Non-pigmented ciliary epithelial cell (primary cell): ENCODE results near the gene GTF2I.
A peak's percentile ranks its signal among the peaks of the same experiment; 100 is the strongest.
"Not testable (repeated sequence)": the region's sequence is repeated elsewhere in the genome, so short reads cannot be mapped to it uniquely, and the experiment has no call there.

Source experiments
- DNase-seq: peaks from one replicate; pipeline ENCODE4 v3.0.0-alpha.2; 2010; ENCODE audit warnings: low read depth

The GTF2I gene

GRCh38 chr7:74656837-74657691, 454 bp upstream of the GTF2I start:
- peak; percentile 63 for DNase-seq

- no peak for DNase-seq
These were observed 873 bp downstream of the GTF2I start for GRCh38 chr7:74658178-74659004.

- not testable (repeated sequence) for DNase-seq
These were observed 2.7 kb downstream of the GTF2I start for GRCh38 chr7:74660202-74660601.

- DNase-seq, result not testable (repeated sequence)
These were observed 4.6 kb downstream of the GTF2I start for GRCh38 chr7:74661836-74662794.

- no peak for DNase-seq
These were observed 7.9 kb downstream of the GTF2I start for GRCh38 chr7:74665296-74665938.

GRCh38 chr7:74667013-74667412, 9.5 kb downstream of the GTF2I start:
- DNase-seq, result not testable (repeated sequence)

GRCh38 chr7:74667520-74667919, 10.0 kb downstream of the GTF2I start:
- not testable (repeated sequence) for DNase-seq

- no peak for DNase-seq
These were observed 14.1 kb downstream of the GTF2I start for GRCh38 chr7:74671602-74672001.

GRCh38 chr7:74672343-74672915, 14.9 kb downstream of the GTF2I start:
- DNase-seq, result no peak

- no peak for DNase-seq
These were observed 16.6 kb downstream of the GTF2I start for GRCh38 chr7:74674166-74674565.

- no peak for DNase-seq
These were observed 25.3 kb downstream of the GTF2I start for GRCh38 chr7:74682829-74683228.

GRCh38 chr7:74683799-74684198, 26.3 kb downstream of the GTF2I start:
- DNase-seq, result no peak

- DNase-seq, result no peak
These were observed 27.0 kb downstream of the GTF2I start for GRCh38 chr7:74684473-74684872.

GRCh38 chr7:74684921-74685320, 27.4 kb downstream of the GTF2I start:
- DNase-seq, result no peak

GRCh38 chr7:74690474-74690873, 33.0 kb downstream of the GTF2I start:
- DNase-seq, result no peak

GRCh38 chr7:74704419-74704818, 46.9 kb downstream of the GTF2I start:
- DNase-seq, result not testable (repeated sequence)

- no peak for DNase-seq
These were observed 49.7 kb downstream of the GTF2I start for GRCh38 chr7:74707238-74707637.

- DNase-seq, result no peak
These were observed 51.2 kb downstream of the GTF2I start for GRCh38 chr7:74708569-74709275.

GRCh38 chr7:74709880-74710671, 52.6 kb downstream of the GTF2I start:
- DNase-seq, result no peak

- DNase-seq, result no peak
These were observed 56.0 kb downstream of the GTF2I start for GRCh38 chr7:74713567-74713966.
